DND-41 (cell line): Measurements from ENCODE around the gene PCDHGC5.

Experiments used
- ATAC-seq: fragments of 200-7000 bp; cut with Tn5 transposase; 3 replicates; pipeline ENCODE4 v1.9.1; 2021; ENCODE audit warnings: low read depth; ENCODE audit not compliant: insufficient read depth
- DNase-seq: peaks from one replicate; pipeline ENCODE4 v3.0.0-alpha.2; 2020
- H2AFZ ChIP-seq: 2 replicates; pipeline ENCODE4 v1.6.0; 2012; ENCODE audit warnings: low read depth, low read length
- H3K27ac ChIP-seq: 2 replicates; pipeline ENCODE4 v1.5.1; 2012; ENCODE audit warnings: low read length, inconsistent platforms
- H3K27me3 ChIP-seq: fragments of 200-600 bp; sonication (generic); 2 replicates; pipeline ENCODE4 v1.6.0; 2012; ENCODE audit warnings: low read length, mild to moderate bottlenecking, inconsistent platforms; ENCODE audit not compliant: insufficient read depth, poor library complexity
- H3K36me3 ChIP-seq: 2 replicates; pipeline ENCODE4 v1.5.1; 2012; ENCODE audit warnings: low read length, inconsistent platforms; ENCODE audit not compliant: insufficient read depth
- H3K4me1 ChIP-seq: 2 replicates; pipeline ENCODE4 v1.5.1; 2012; ENCODE audit warnings: mild to moderate bottlenecking, low read length; ENCODE audit not compliant: insufficient read depth
- H3K4me2 ChIP-seq: 2 replicates; pipeline ENCODE4 v1.6.0; 2012; ENCODE audit warnings: mild to moderate bottlenecking, moderate library complexity, low read length, inconsistent platforms; ENCODE audit not compliant: insufficient read depth
- H3K4me3 ChIP-seq, 2 experiments: fragments of 200-600 bp in 1 of 2; shearing (Covaris generic) in 1 of 2; 2 replicates each; pipeline ENCODE4 v1.5.1; 2012 to 2016; ENCODE audit warnings: inconsistent platforms in 2 of 2, low read length in 2 of 2, mild to moderate bottlenecking in 2 of 2, low read depth in 1 of 2, moderate library complexity in 1 of 2
- H3K79me2 ChIP-seq: 2 replicates; pipeline ENCODE4 v1.6.0; 2012; ENCODE audit warnings: low read length, inconsistent platforms; ENCODE audit not compliant: insufficient read depth
- H3K9ac ChIP-seq: 2 replicates; pipeline ENCODE4 v1.6.0; 2012; ENCODE audit warnings: low read depth, mild to moderate bottlenecking, inconsistent platforms, low read length, moderate library complexity
- H3K9me3 ChIP-seq: 2 replicates; pipeline ENCODE4 v1.5.1; 2012; ENCODE audit warnings: low read length, moderate library complexity, mild to moderate bottlenecking, inconsistent platforms; ENCODE audit not compliant: insufficient read depth, severe bottlenecking
- H4K20me1 ChIP-seq: 2 replicates; pipeline ENCODE4 v1.6.0; 2012; ENCODE audit warnings: low read length; ENCODE audit not compliant: insufficient read depth
- CTCF ChIP-seq: IDR thresholded peaks from 2 replicates; pipeline ENCODE4 v1.5.1; 2012; ENCODE audit warnings: borderline replicate concordance, low read length, moderate library complexity, mild to moderate bottlenecking; ENCODE audit not compliant: poor library complexity, severe bottlenecking; ENCODE audit errors: extremely low read depth
- EZH2 ChIP-seq: IDR thresholded peaks from 3 replicates; pipeline ENCODE4 v1.6.1; 2012; ENCODE audit warnings: borderline replicate concordance, low read depth, mild to moderate bottlenecking, moderate library complexity, low read length, inconsistent platforms; ENCODE audit not compliant: severe bottlenecking

PCDHGC5 gene

GRCh38 chr5:141511771-141512325, 23.0 kb downstream of the PCDHGC5 start:
- H2AFZ ChIP-seq = no peak overlapping the region
- no peaks in the 10 kb centered on the region for H3K79me2 ChIP-seq
- no peak overlapping the region for H3K27ac ChIP-seq
- no peak overlapping the region for H3K4me3 ChIP-seq
- peaks cover 44% of the 10 kb centered on the region for H3K36me3 ChIP-seq
- ATAC-seq (no peak), DNase-seq (no peak)
- H3K9ac ChIP-seq = no peak overlapping the region
- no peak overlapping the region for H3K4me2 ChIP-seq
- H3K27me3 ChIP-seq = no peaks in the 10 kb centered on the region
- no peaks in the 10 kb centered on the region for H3K9me3 ChIP-seq
- TF ChIP-seq CTCF (no peak), EZH2 (no peak)
- no peaks in the 10 kb centered on the region for H3K4me1 ChIP-seq
- H4K20me1 ChIP-seq = peaks cover 2% of the 10 kb centered on the region; the same call in 1 of the 2 replicates

- Histone ChIP-seq H4K20me1 (peaks cover 2% of the 10 kb centered on the region; the same call in 1 of the 2 replicates), H3K27me3 (no peaks in the 10 kb centered on the region), H3K4me3 (no peak overlapping the region), H3K9me3 (no peaks in the 10 kb centered on the region), H3K79me2 (no peaks in the 10 kb centered on the region), H2AFZ (no peak overlapping the region), H3K27ac (no peak overlapping the region), H3K36me3 (peaks cover 50% of the 10 kb centered on the region), H3K4me1 (no peaks in the 10 kb centered on the region), H3K4me2 (no peak overlapping the region), H3K9ac (no peak overlapping the region)
- ATAC-seq (peak; percentile 51), DNase-seq (peak; percentile 56)
- peak; percentile 81 for TF ChIP-seq CTCF
- no peak for TF ChIP-seq EZH2
Measured at GRCh38 chr5:141512390-141512910, 23.6 kb downstream of the PCDHGC5 start.

GRCh38 chr5:141512911-141513626, 24.2 kb downstream of the PCDHGC5 start:
- no peak for DNase-seq
- no peak for TF ChIP-seq EZH2
- TF ChIP-seq CTCF = no peak
- Histone ChIP-seq H3K4me2 (no peak overlapping the region), H3K27ac (no peak overlapping the region), H3K9me3 (no peaks in the 10 kb centered on the region), H3K36me3 (peaks cover 57% of the 10 kb centered on the region), H3K4me3 (no peak overlapping the region), H3K9ac (no peak overlapping the region), H3K27me3 (no peaks in the 10 kb centered on the region), H3K4me1 (no peaks in the 10 kb centered on the region), H2AFZ (no peak overlapping the region), H3K79me2 (no peaks in the 10 kb centered on the region), H4K20me1 (peaks cover 2% of the 10 kb centered on the region; the same call in 1 of the 2 replicates)
- no peak for ATAC-seq
